Left ventricle myocardium inferior (tissue), 1 donor: ENCODE measurements around the gene NXNL1. TPM values are rescaled to one million over a fixed set of nuclear protein-coding genes. Genes with fewer than 3 reads are reported as not detected.

Source experiments
- DNase-seq: peaks from one replicate; pipeline ENCODE4 v3.0.0-alpha.2; 2020
- H3K27ac ChIP-seq: fragments of 200-600 bp; replicated peaks from 2 replicates; pipeline ENCODE4 v1.8.0; 2021
- H3K27me3 ChIP-seq: fragments of 200-600 bp; 2 replicates; pipeline ENCODE4 v1.8.0; 2021; ENCODE audit warnings: low read depth
- H3K36me3 ChIP-seq: fragments of 200-600 bp; 2 replicates; pipeline ENCODE4 v1.8.0; 2021
- H3K4me1 ChIP-seq: fragments of 200-600 bp; 2 replicates; pipeline ENCODE4 v1.8.0; 2021
- H3K4me3 ChIP-seq: fragments of 200-600 bp; 2 replicates; pipeline ENCODE4 v1.8.0; 2021; ENCODE audit warnings: mild to moderate bottlenecking, moderate library complexity
- H3K9me3 ChIP-seq: fragments of 200-600 bp; replicated peaks from 2 replicates; pipeline ENCODE4 v1.8.0; 2021
- CTCF ChIP-seq: fragments of 200-600 bp; IDR thresholded peaks from 2 replicates; pipeline ENCODE4 v1.8.0; 2021; ENCODE audit warnings: antibody characterized with exemption, mild to moderate bottlenecking, borderline replicate concordance
- intact Hi-C: fragments of 100-400 bp; cut with micrococcal nuclease; formaldehyde crosslinking; loops from one replicate; pipeline ENCODE4 v1.11.0; 2022
- total RNA-seq: library from RNA; stranded (reverse); fragmentation: NEBNext Ultra II Directional; extraction: Animal tissue kit (Norgen Biotek cat#: 25700); gene quantifications from one replicate; pipeline ENCODE4 v1.2.1, GENCODE V29; 2021
- donor health status: DM: no; HTN: yes; CAD: no; lungs with severe emphysema.

Gene NXNL1
- total RNA-seq, 1 donor from 2014 or later, result 0.33 TPM

- Histone ChIP-seq H3K4me1 (peaks cover 30% of the 10 kb centered on the region), H3K27ac (peak overlapping the region; percentile 65), H3K4me3 (peak overlapping the region; percentile 43), H3K36me3 (peaks cover 26% of the 10 kb centered on the region), H3K27me3 (no peaks in the 10 kb centered on the region), H3K9me3 (no peaks in the 10 kb centered on the region)
- intact Hi-C loops, result no loop called here
- no peak for TF ChIP-seq CTCF
- DNase-seq, result peak; percentile 59
Measured at GRCh38 chr19:17488593-17489391, 28.1 kb upstream of the NXNL1 start.

GRCh38 chr19:17487284-17488121 lies 26.8 kb upstream of the NXNL1 start:
- H3K4me3 ChIP-seq, result no peak overlapping the region
- DNase-seq, result no peak
- intact Hi-C loops, result no loop called here
- no peak for TF ChIP-seq CTCF
- peaks cover 26% of the 10 kb centered on the region for H3K36me3 ChIP-seq
- no peaks in the 10 kb centered on the region for H3K9me3 ChIP-seq
- H3K27me3 ChIP-seq, result no peaks in the 10 kb centered on the region
- H3K27ac ChIP-seq, result no peak overlapping the region
- peaks cover 38% of the 10 kb centered on the region for H3K4me1 ChIP-seq

GRCh38 chr19:17486545-17487240 lies 26.0 kb upstream of the NXNL1 start:
- no peak for TF ChIP-seq CTCF
- DNase-seq, result no peak
- intact Hi-C loops, result no loop called here
- Histone ChIP-seq H3K4me1 (peaks cover 46% of the 10 kb centered on the region), H3K9me3 (no peaks in the 10 kb centered on the region), H3K36me3 (peaks cover 26% of the 10 kb centered on the region), H3K27ac (no peak overlapping the region), H3K4me3 (no peak overlapping the region), H3K27me3 (no peaks in the 10 kb centered on the region)

GRCh38 chr19:17484520-17485185 lies 23.9 kb upstream of the NXNL1 start:
- Histone ChIP-seq H3K27ac (no peak overlapping the region), H3K4me1 (peaks cover 47% of the 10 kb centered on the region), H3K9me3 (no peaks in the 10 kb centered on the region), H3K27me3 (no peaks in the 10 kb centered on the region), H3K4me3 (no peak overlapping the region), H3K36me3 (peaks cover 16% of the 10 kb centered on the region)
- no peak for DNase-seq
- TF ChIP-seq CTCF, result no peak
- intact Hi-C loops, result no loop called here

GRCh38 chr19:17483605-17484002 lies 22.9 kb upstream of the NXNL1 start:
- DNase-seq, result no peak
- no peak overlapping the region for H3K4me3 ChIP-seq
- intact Hi-C loops, result no loop called here
- no peaks in the 10 kb centered on the region for H3K27me3 ChIP-seq
- H3K27ac ChIP-seq, result no peak overlapping the region
- no peak for TF ChIP-seq CTCF
- peaks cover 16% of the 10 kb centered on the region for H3K36me3 ChIP-seq
- H3K4me1 ChIP-seq, result peaks cover 42% of the 10 kb centered on the region
- no peaks in the 10 kb centered on the region for H3K9me3 ChIP-seq
